Measurements from ENCODE around the gene NXT1. TPM values are rescaled to one million over a fixed set of nuclear protein-coding genes. Genes with fewer than 3 reads are reported as not detected.

NXT1 gene
- total RNA-seq: 10 to 100 TPM in 3 of 9 donors, 1 to 10 TPM in 6; 4.2 to 13.8 (median 9.1) TPM
- polyA plus RNA-seq: 10 to 100 TPM in 1 of 2 donors, 1 to 10 TPM in 1; 5.7 to 20.1 TPM
- long read RNA-seq, donor 1, transcript NXT1-201 (2 exons, 1,123 nt): major isoform, 12 of 13 reads
- long read RNA-seq, donor 1, partial matches to known transcripts: 0 of 13 reads
- long read RNA-seq, donor 1, other reads (novel, unspliced or antisense): 1 of 13 reads
- long read RNA-seq, donor 2, transcript NXT1-201 (2 exons, 1,123 nt): major isoform, 49 of 49 reads
- long read RNA-seq, donor 2, partial matches to known transcripts: 0 of 49 reads
- long read RNA-seq, donor 2, other reads (novel, unspliced or antisense): 0 of 49 reads
- long read RNA-seq, donor 3, transcript NXT1-201 (2 exons, 1,123 nt): major isoform, 11 of 12 reads
- long read RNA-seq, donor 3, partial matches to known transcripts: 1 of 12 reads
- long read RNA-seq, donor 3, other reads (novel, unspliced or antisense): 0 of 12 reads

GRCh38 chr20:23350196-23350903, at the start of gene NXT1:
Gene NXT1 (plus strand): TSS chr20:23350791. CDS start chr20:23354042, 3,251 bp downstream.
- 0% methylated on average over 36 to 65 of the region's 65 CpGs for WGBS, 4 donors
- TF ChIP-seq POLR2A (IDR thresholded peaks at IDR 0.05) (peak; percentile 53 to 77), CTCF (IDR thresholded peaks at IDR 0.05) (no peak)
- peak within 1 kb of the TSS; percentile 63 to 98 (median 90) for H3K4me3 ChIP-seq
- peak within 1 kb of the TSS; percentile 93 to 100 (median 98) for H3K27ac ChIP-seq
- intact Hi-C loops (cut with DNase I): loop anchor here in 3 of 10 donors (1.0 to 10.0 kb wide), 4 partner anchors 8 to 257 kb away; partner anchors contain the start of gene CST9 (in 2 of the 3)
- no peaks in the 10 kb centered on the region for H3K9me3 ChIP-seq
- H3K36me3 ChIP-seq: peaks cover 0 to 18% (median 14%) of the 10 kb centered on the region in 9 donors
- ATAC-seq: peak; percentile 93 to 96 (median 94)
- peak; percentile 97 to 98 (median 97) for DNase-seq
- H3K4me1 ChIP-seq: peaks cover 4 to 27% (median 18%) of the 10 kb centered on the region in 12 donors
- no peaks in the 10 kb centered on the region for H3K27me3 ChIP-seq

GRCh38 chr20:23301436-23302050, 49.0 kb upstream of the NXT1 start:
- TF ChIP-seq CTCF (IDR thresholded peaks at IDR 0.05) (no peak), POLR2A (IDR thresholded peaks at IDR 0.05) (no peak)
- 86 to 91% (median 87%) methylated on average over 6 to 12 of the region's 12 CpGs for WGBS, 4 donors
- intact Hi-C loops (cut with DNase I): loop anchor here in 1 of 10 donors (5.0 kb wide), 1 partner anchor 34 kb away; no protein-coding TSS in a partner anchor
- Histone ChIP-seq H3K4me3 (no peak overlapping the region), H3K9me3 (peaks cover 0 to 3% (median 0%) of the 10 kb centered on the region in 12 donors), H3K27ac (no peak overlapping the region), H3K4me1 (no peaks in the 10 kb centered on the region), H3K36me3 (no peaks in the 10 kb centered on the region), H3K27me3 (no peaks in the 10 kb centered on the region)
- DNase-seq: no peak
- ATAC-seq: no peak

- Histone ChIP-seq H3K27me3 (no peaks in the 10 kb centered on the region), H3K4me1 (no peaks in the 10 kb centered on the region), H3K36me3 (no peaks in the 10 kb centered on the region), H3K27ac (no peak overlapping the region), H3K9me3 (peaks cover 0 to 3% (median 0%) of the 10 kb centered on the region in 12 donors), H3K4me3 (no peak overlapping the region)
- DNase-seq: no peak
- intact Hi-C loops (cut with DNase I): loop anchor here in 1 of 10 donors (5.0 kb wide), 1 partner anchor 35 kb away; no protein-coding TSS in a partner anchor
- TF ChIP-seq POLR2A (IDR thresholded peaks at IDR 0.05) (no peak), CTCF (IDR thresholded peaks at IDR 0.05) (no peak)
- whole genome bisulfite sequencing, 4 donors: 86 to 94% (median 91%) methylated on average over 4 to 6 of the region's 6 CpGs
- ATAC-seq: no peak
Measured at GRCh38 chr20:23302386-23302785, 48.2 kb upstream of the NXT1 start.

Data from heart left ventricle (tissue), 16 donors.